ENCODE data around the gene MAPT. TPM values are rescaled to one million over a fixed set of nuclear protein-coding genes. Genes with fewer than 3 reads are reported as not detected.

Gene MAPT
- total and polyA plus RNA-seq, 2 of the 4 experiments (the other 2 are of a cell fraction): 0.18 to 0.19 TPM

DNA sequence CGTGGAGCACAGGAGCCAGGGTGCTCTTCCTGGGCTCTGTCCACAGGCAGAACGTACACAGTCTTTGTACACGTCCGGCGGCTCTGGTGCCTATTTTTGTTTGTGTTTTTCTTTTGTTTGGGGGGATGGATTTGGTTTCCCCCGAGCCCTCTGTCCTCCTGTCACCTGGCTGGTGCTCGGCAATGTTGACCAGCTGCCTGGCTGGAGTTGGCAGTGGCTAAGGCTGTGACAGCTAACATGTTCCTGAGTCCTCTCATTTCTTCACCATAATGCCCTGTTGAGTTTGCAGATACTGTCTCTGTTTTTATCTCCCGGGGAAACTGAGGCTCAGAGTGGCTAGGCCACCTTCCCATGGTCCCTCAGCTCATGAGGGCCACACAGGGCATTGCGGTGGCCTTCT lies 25.7 kb downstream of the MAPT start:
- DNase-seq (no peak), ATAC-seq (ENCODE audit: low read depth) (no peak)
- WGBS, 2 experiments (ENCODE audit: extremely low coverage in 2 of 2, insufficient read length in 1 of 2): no CpG with 5 or more reads among the region's 9 CpGs
- H4K20me1 ChIP-seq (ENCODE audit: insufficient read depth, low read length): no peaks in the 10 kb centered on the region
- intact Hi-C loops (cut with micrococcal nuclease) (no loop called here), in situ Hi-C loops (cut with MboI; ENCODE audit: low sequenced_read_pairs) (no loop called here), dilution Hi-C loops (cut with HindIII; ENCODE audit: low sequenced_read_pairs, unreplicated experiment) (no loop called here)
- H3K4me3 ChIP-seq (ENCODE audit: insufficient read depth, low read depth, low read length): no peak overlapping the region
- H3K4me1 ChIP-seq (ENCODE audit: control insufficient read depth, insufficient read depth, low read length): no peaks in the 10 kb centered on the region
- H3K56ac ChIP-seq (ENCODE audit: extremely low read depth, insufficient read depth, low read length): no peak overlapping the region
- no peak overlapping the region for H4K5ac ChIP-seq (ENCODE audit: low read depth, low read length)
- no TSS peak for BruUV-seq (replicated peaks)
- H3K4me2 ChIP-seq (ENCODE audit: low read depth, low read length): no peak overlapping the region
- H2AK9ac ChIP-seq (replicated peaks; ENCODE audit: low read depth, low read length, poor library complexity): no peak overlapping the region
- no peak overlapping the region for H2BK15ac ChIP-seq (ENCODE audit: low read depth, low read length)
- no peak overlapping the region for H2BK120ac ChIP-seq (ENCODE audit: low read depth, low read length)
- no peak for TF ChIP-seq CHD1 (IDR thresholded peaks at IDR 0.05; ENCODE audit: low read depth, low read length)
- TF ChIP-seq RAD21 (IDR thresholded peaks at IDR 0.05; ENCODE audit: low read length): no peak
- no peak for TF ChIP-seq ELK1 (IDR thresholded peaks at IDR 0.05; ENCODE audit: borderline replicate concordance, low read depth, low read length)
- TF ChIP-seq MAZ (IDR thresholded peaks at IDR 0.05; ENCODE audit: borderline replicate concordance, low read depth, low read length): no peak
- TF ChIP-seq SMC3 (IDR thresholded peaks at IDR 0.05; ENCODE audit: low read depth, low read length): no peak
- TF ChIP-seq RCOR1 (IDR thresholded peaks at IDR 0.05; ENCODE audit: insufficient replicate concordance, low read length): no peak
- no peak for TF ChIP-seq NFE2L2 (IDR thresholded peaks at IDR 0.05; ENCODE audit: low read depth, low read length)
- peaks cover 52% of the 10 kb centered on the region for H3K27me3 ChIP-seq (ENCODE audit: control insufficient read depth, insufficient read depth, low read length)
- H3K18ac ChIP-seq (ENCODE audit: low read depth, low read length): no peak overlapping the region
- CTCF ChIA-PET: no interaction called here
- H4K91ac ChIP-seq (ENCODE audit: insufficient read depth, low read depth, low read length): no peak overlapping the region
- no peak overlapping the region for H3K27ac ChIP-seq (ENCODE audit: insufficient read depth, low read length)
- H3K14ac ChIP-seq (replicated peaks; ENCODE audit: low read depth, low read length): no peak overlapping the region
- H3K9ac ChIP-seq (ENCODE audit: low read depth, low read length): no peak overlapping the region
- H2BK20ac ChIP-seq (ENCODE audit: low read depth, low read length): no peak overlapping the region
- no peaks in the 10 kb centered on the region for H3K9me3 ChIP-seq (ENCODE audit: control insufficient read depth, insufficient read depth, low read length)
- no peak overlapping the region for H3K4ac ChIP-seq (ENCODE audit: low read depth, low read length)
- H3K23ac ChIP-seq (ENCODE audit: low read depth, low read length): no peak overlapping the region
- no peak overlapping the region for H2AFZ ChIP-seq (replicated peaks; ENCODE audit: low read length, poor library complexity)
- no peak overlapping the region for H2AK5ac ChIP-seq (ENCODE audit: low read depth, low read length)
- H3K36me3 ChIP-seq (ENCODE audit: control insufficient read depth, insufficient read depth, low read length): no peaks in the 10 kb centered on the region
- no peak overlapping the region for H4K8ac ChIP-seq (ENCODE audit: low read depth in 2 of 2, low read length in 2 of 2)
- POLR2A ChIA-PET (ENCODE audit: unreplicated experiment): no interaction called here
- peaks cover 6% of the 10 kb centered on the region; the same call in 1 of the 2 replicates for H3K9me1 ChIP-seq (ENCODE audit: insufficient read depth, low read length)
- no peak overlapping the region for H2BK5ac ChIP-seq (ENCODE audit: low read depth, low read length, poor library complexity, severe bottlenecking)
- H3K79me1 ChIP-seq (ENCODE audit: low read depth in 1 of 2, low read length in 2 of 2): no peaks in the 10 kb centered on the region

Data from IMR-90 (cell line).